Measurements from ENCODE around the gene FLAD1. TPM values are rescaled to one million over a fixed set of nuclear protein-coding genes. Genes with fewer than 3 reads are reported as not detected.

Gene FLAD1
- total RNA-seq, 1 experiment from 2014 or later: 58.4 TPM

DNA sequence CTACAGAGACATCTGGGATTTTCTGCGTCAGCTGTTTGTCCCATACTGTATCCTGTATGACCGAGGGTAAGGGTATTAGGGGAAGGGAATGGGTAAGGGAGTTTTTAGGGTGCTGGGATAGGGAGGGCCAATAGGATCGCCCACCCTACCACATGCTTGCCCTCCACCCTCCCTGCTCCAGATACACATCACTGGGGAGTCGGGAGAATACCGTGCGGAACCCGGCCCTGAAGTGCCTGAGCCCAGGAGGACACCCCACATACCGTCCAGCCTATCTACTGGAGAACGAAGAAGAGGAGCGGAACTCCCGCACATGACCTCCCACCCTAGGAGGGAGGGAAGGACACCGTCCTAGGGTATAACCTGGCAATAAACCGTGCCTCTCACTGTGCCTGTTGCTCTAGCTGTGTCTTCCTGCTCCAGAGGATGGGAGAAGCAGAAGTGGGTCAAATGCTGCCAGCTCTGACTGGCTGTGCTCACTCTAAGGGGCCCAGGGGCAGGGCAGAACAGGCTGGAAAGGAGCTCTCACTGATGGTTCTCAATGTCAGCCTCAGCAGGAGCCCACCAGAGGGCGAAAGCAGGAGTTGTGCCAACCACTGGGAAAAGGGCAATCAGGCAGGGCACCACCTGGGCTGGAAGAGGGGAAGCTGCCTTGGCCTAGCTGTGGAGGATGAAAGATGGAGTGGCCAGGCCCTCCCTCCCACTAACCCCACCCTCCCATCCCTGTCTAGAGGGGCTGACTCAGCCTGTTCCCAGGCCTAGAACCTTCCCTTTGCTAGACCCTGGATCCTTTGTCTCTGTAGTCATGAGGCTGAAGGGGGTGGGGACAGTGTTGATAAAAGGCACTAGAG lies 9.8 kb downstream of the FLAD1 start (continued):
- TF ChIP-seq, protein P1, sequence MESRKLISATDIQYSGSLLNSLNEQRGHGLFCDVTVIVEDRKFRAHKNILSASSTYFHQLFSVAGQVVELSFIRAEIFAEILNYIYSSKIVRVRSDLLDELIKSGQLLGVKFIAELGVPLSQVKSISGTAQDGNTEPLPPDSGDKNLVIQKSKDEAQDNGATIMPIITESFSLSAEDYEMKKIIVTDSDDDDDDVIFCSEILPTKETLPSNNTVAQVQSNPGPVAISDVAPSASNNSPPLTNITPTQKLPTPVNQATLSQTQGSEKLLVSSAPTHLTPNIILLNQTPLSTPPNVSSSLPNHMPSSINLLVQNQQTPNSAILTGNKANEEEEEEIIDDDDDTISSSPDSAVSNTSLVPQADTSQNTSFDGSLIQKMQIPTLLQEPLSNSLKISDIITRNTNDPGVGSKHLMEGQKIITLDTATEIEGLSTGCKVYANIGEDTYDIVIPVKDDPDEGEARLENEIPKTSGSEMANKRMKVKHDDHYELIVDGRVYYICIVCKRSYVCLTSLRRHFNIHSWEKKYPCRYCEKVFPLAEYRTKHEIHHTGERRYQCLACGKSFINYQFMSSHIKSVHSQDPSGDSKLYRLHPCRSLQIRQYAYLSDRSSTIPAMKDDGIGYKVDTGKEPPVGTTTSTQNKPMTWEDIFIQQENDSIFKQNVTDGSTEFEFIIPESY (IDR thresholded peaks at IDR 0.05; ENCODE audit: extremely low read depth, insufficient replicate concordance, low read length): no peak

DNA sequence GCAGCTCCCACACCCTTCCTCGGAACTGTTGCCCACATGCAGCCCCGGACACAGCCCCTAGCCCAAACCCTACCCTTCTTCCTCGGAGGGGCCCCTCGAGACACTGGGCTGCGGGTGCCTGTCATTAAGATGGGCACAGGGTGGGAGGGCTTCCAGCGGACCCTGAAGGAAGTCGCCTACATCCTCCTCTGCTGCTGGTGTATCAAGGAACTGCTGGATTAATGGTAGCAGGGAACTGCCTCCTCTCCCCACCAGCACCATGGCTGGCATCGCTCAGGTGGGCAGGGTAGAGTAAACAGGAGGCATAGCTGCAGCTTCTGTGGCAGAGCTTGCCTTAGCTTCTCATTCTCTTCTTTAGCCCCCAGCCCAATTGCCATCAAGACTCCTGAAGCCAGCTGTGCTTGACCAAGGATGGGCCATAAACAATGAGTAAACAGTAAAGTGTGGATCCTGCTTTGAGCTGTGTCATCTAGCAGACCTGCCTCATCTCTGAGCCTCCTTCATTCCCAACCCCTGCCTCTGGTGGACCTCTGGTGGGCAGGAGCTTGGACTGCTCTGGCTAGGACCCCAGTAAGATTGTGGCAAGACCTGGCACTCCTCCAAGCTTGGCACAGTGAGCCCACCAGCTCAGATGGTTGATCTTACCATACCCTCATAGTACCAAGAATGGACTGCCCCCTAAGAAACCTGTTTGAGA lies 10.6 kb downstream of the FLAD1 start, which contains the start of gene LENEP:
TSS of gene LENEP (plus strand) at position 15 of the 697 bp plus-strand sequence. CDS start at position 37, 22 bp downstream.
- DNase-seq (ENCODE audit: low read depth, low spot score): no peak
- Histone ChIP-seq H3K4me1 (ENCODE audit: control insufficient read depth in 1 of 2, insufficient read depth in 2 of 2, low read length in 2 of 2) (peaks cover 25 to 49% of the 10 kb centered on the region in 2 experiments), H3K4me3 (replicated peaks in 1 of 2; ENCODE audit: low read depth in 1 of 2, low read length in 2 of 2) (no peak within 1 kb of the TSS), H3K27me3 (ENCODE audit: insufficient read depth, low read length) (no peaks in the 10 kb centered on the region), H3K79me2 (ENCODE audit: insufficient read depth, low read length) (peaks cover 10% of the 10 kb centered on the region; the same call in 1 of the 2 replicates), H3K36me3 (ENCODE audit: control insufficient read depth in 1 of 2, insufficient read depth in 2 of 2, low read length in 2 of 2) (peaks cover 2 to 14% of the 10 kb centered on the region in 2 experiments; a peak in 2 of 4 replicates), H3K4me2 (ENCODE audit: low read length) (no peak within 1 kb of the TSS), H3K27ac (ENCODE audit: low read depth, low read length) (peak within 1 kb of the TSS; percentile 32; the same call in 1 of the 2 replicates), H3K9me3 (ENCODE audit: control insufficient read depth in 1 of 2, insufficient read depth in 1 of 2, low read depth in 1 of 2, low read length in 2 of 2) (no peaks in the 10 kb centered on the region), H2AFZ (ENCODE audit: low read depth, low read length, poor library complexity, severe bottlenecking) (no peak within 1 kb of the TSS), H3K9ac (ENCODE audit: low read length) (0 out of 2 replicates have a peak within 1 kb of the TSS, but pooled peaks have one; percentile 10), H3K9me2 (ENCODE audit: insufficient read depth) (no peaks in the 10 kb centered on the region), H4K20me1 (ENCODE audit: insufficient read depth) (no peaks in the 10 kb centered on the region)
- POLR2A ChIA-PET: interaction anchor here (1.1 to 2.8 kb wide), 5 partner anchors 10 to 32 kb away, joined by 3 to 18 read pairs (median 8); partner anchors contain the start of genes CKS1B, FLAD1 and SHC1
- intact Hi-C loops (cut with micrococcal nuclease): no loop called here
- RAD21 ChIA-PET (ENCODE audit: low non-redundant PET in 1 of 2, low total read pairs in 2 of 2, uncharacterized antibody in 2 of 2, unreplicated experiment in 2 of 2): no interaction called here
- CTCF ChIA-PET: interaction anchor here (0.7 to 1.3 kb wide), 4 partner anchors 11 to 91 kb away, joined by 3 to 5 read pairs (median 4); no protein-coding TSS in a partner anchor
- no TSS peak for BruUV-seq (replicated peaks)
- TF ChIP-seq POLR2AphosphoS5 (IDR thresholded peaks at IDR 0.05; ENCODE audit: low read depth, low read length) (0 out of 2 replicates have a peak, but pooled peaks have one; percentile 1), CEBPB (IDR thresholded peaks at IDR 0.05; ENCODE audit: low read depth) (no peak)
- TF ChIP-seq, protein P2, sequence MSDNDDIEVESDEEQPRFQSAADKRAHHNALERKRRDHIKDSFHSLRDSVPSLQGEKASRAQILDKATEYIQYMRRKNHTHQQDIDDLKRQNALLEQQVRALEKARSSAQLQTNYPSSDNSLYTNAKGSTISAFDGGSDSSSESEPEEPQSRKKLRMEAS (IDR thresholded peaks at IDR 0.05): no peak
- ATAC-seq: peak; percentile 10; the same call in 1 of the 2 replicates

Data from HCT116 (cell line).